ENCODE data around the gene FNDC3B.

The FNDC3B gene

DNA sequence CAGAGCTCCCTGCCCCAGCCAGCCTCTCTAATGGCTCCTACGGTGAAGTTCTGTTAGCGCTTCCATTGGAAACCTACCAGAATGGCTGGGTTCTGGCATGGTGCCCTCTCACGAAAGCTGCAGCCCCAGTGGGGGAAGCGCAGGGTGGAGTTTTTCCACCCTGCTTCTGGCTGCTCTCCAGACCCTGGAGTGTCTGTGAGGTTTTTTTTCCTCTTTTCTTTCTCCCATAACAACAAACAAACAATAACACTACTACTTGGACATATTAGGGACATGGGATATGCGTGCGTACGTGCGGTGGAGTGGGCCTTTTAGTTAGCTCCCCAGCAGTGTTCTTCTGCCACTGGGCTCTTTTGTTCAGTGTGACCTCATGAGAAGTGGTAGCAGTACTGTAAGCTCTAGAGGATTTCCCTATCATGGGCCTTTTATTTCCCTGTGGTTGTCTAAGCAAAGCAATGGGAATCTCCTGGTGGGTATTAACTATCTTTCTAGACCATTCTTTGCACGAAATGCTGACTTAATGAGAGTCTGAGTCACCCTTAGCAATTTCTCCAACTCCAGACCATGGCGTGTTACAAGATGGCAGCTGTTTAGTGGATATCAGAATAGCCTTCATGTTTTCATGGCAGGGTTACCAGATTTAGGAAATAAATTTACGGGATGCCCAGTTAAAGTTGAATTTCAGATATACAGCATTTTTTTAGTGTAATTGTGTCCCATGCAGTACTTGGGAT lies 161.9 kb downstream of the FNDC3B start:
- Histone ChIP-seq H3K9me2 (ENCODE audit: low read depth, low read length) (no peaks in the 10 kb centered on the region), H3K4me1 (ENCODE audit: insufficient read depth, low read length, severe bottlenecking) (no peaks in the 10 kb centered on the region), H3K4me3 (ENCODE audit: low read depth, low read length, poor library complexity, severe bottlenecking) (no peak overlapping the region), H3K9me3 (ENCODE audit: low read length) (peaks cover 3% of the 10 kb centered on the region), H2AFZ (ENCODE audit: low read length) (no peak overlapping the region), H3K4me2 (ENCODE audit: low read length) (no peak overlapping the region), H3K79me2 (ENCODE audit: insufficient read depth, low read length) (no peaks in the 10 kb centered on the region), H3K27me3 (ENCODE audit: insufficient read depth, low read length) (no peaks in the 10 kb centered on the region), H3F3A (ENCODE audit: insufficient read depth, low read length) (no peaks in the 10 kb centered on the region), H4K20me1 (ENCODE audit: insufficient read depth, low read length) (no peaks in the 10 kb centered on the region), H3K36me3 (ENCODE audit: insufficient read depth, low read length) (no peaks in the 10 kb centered on the region), H3K9ac (ENCODE audit: low read length) (no peak overlapping the region), H3K27ac (ENCODE audit: low read depth, low read length, poor library complexity, severe bottlenecking) (no peak overlapping the region)
- TF ChIP-seq EZH2 (IDR thresholded peaks at IDR 0.05; ENCODE audit: borderline replicate concordance, low read length) = no peak
- TF ChIP-seq, protein P1, sequence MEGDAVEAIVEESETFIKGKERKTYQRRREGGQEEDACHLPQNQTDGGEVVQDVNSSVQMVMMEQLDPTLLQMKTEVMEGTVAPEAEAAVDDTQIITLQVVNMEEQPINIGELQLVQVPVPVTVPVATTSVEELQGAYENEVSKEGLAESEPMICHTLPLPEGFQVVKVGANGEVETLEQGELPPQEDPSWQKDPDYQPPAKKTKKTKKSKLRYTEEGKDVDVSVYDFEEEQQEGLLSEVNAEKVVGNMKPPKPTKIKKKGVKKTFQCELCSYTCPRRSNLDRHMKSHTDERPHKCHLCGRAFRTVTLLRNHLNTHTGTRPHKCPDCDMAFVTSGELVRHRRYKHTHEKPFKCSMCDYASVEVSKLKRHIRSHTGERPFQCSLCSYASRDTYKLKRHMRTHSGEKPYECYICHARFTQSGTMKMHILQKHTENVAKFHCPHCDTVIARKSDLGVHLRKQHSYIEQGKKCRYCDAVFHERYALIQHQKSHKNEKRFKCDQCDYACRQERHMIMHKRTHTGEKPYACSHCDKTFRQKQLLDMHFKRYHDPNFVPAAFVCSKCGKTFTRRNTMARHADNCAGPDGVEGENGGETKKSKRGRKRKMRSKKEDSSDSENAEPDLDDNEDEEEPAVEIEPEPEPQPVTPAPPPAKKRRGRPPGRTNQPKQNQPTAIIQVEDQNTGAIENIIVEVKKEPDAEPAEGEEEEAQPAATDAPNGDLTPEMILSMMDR (IDR thresholded peaks at IDR 0.05; ENCODE audit: low read length) = no peak

DNA sequence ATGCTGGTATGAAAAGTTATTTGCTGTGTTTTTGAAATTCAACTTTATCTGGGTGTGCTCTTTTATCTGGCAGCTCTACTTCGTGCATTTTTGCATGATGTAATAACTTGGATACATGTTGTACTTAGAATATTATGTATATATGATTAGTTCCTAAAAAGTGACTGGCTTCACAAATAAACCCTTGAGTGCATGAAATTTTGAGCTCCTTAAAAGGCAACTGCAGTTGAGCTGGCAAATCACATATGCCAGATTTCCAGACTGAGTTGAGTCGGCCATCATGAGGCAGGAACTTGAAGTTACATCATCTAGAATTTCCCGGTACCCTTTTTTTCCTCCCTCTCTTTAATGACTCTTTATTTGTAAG lies 162.5 kb downstream of the FNDC3B start:
- no peaks in the 10 kb centered on the region for H3K36me3 ChIP-seq (ENCODE audit: insufficient read depth, low read length)
- no peak overlapping the region for H3K27ac ChIP-seq (ENCODE audit: low read depth, low read length, poor library complexity, severe bottlenecking)
- no peak overlapping the region for H3K9ac ChIP-seq (ENCODE audit: low read length)
- H3K4me2 ChIP-seq (ENCODE audit: low read length) = no peak overlapping the region
- H3K9me2 ChIP-seq (ENCODE audit: low read depth, low read length) = no peaks in the 10 kb centered on the region
- no peaks in the 10 kb centered on the region for H3K27me3 ChIP-seq (ENCODE audit: insufficient read depth, low read length)
- H4K20me1 ChIP-seq (ENCODE audit: insufficient read depth, low read length) = no peaks in the 10 kb centered on the region
- no peaks in the 10 kb centered on the region for H3F3A ChIP-seq (ENCODE audit: insufficient read depth, low read length)
- no peak overlapping the region for H3K4me3 ChIP-seq (ENCODE audit: low read depth, low read length, poor library complexity, severe bottlenecking)
- H3K4me1 ChIP-seq (ENCODE audit: insufficient read depth, low read length, severe bottlenecking) = no peaks in the 10 kb centered on the region
- peaks cover 3% of the 10 kb centered on the region for H3K9me3 ChIP-seq (ENCODE audit: low read length)
- no peaks in the 10 kb centered on the region for H3K79me2 ChIP-seq (ENCODE audit: insufficient read depth, low read length)
- H2AFZ ChIP-seq (ENCODE audit: low read length) = no peak overlapping the region
- TF ChIP-seq, protein P1 (IDR thresholded peaks at IDR 0.05; ENCODE audit: low read length) = no peak
- TF ChIP-seq EZH2 (IDR thresholded peaks at IDR 0.05; ENCODE audit: borderline replicate concordance, low read length) = no peak

DNA sequence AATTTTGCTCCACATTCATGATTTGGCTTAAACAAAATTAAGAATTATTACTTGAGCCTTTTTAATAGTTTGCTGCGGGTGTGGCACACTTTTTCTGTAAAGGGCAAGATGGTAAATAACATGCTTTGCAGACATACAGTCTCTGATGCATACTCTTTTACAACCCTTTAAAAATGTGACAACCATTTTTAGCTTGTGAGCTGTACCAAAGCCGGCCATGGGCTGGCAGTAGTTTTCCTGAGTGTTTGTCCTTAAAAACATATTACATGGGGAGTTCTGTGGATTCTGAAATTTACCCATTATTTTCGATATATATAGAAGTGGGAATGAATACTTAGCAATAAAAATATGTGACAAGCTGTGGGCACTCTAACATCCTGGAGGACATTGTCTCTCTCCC lies 163.4 kb downstream of the FNDC3B start:
- H3K27ac ChIP-seq (ENCODE audit: low read depth, low read length, poor library complexity, severe bottlenecking) = no peak overlapping the region
- TF ChIP-seq, protein P1 (IDR thresholded peaks at IDR 0.05; ENCODE audit: low read length) = no peak
- TF ChIP-seq EZH2 (IDR thresholded peaks at IDR 0.05; ENCODE audit: borderline replicate concordance, low read length) = no peak
- H3K4me3 ChIP-seq (ENCODE audit: low read depth, low read length, poor library complexity, severe bottlenecking) = no peak overlapping the region
- H3K27me3 ChIP-seq (ENCODE audit: insufficient read depth, low read length) = no peaks in the 10 kb centered on the region
- H3K4me2 ChIP-seq (ENCODE audit: low read length) = no peak overlapping the region
- no peaks in the 10 kb centered on the region for H3K9me2 ChIP-seq (ENCODE audit: low read depth, low read length)
- no peak overlapping the region for H3K9ac ChIP-seq (ENCODE audit: low read length)
- H3F3A ChIP-seq (ENCODE audit: insufficient read depth, low read length) = no peaks in the 10 kb centered on the region
- H3K9me3 ChIP-seq (ENCODE audit: low read length) = peaks cover 5% of the 10 kb centered on the region
- no peak overlapping the region for H2AFZ ChIP-seq (ENCODE audit: low read length)
- no peaks in the 10 kb centered on the region for H4K20me1 ChIP-seq (ENCODE audit: insufficient read depth, low read length)
- H3K4me1 ChIP-seq (ENCODE audit: insufficient read depth, low read length, severe bottlenecking) = no peaks in the 10 kb centered on the region
- no peaks in the 10 kb centered on the region for H3K36me3 ChIP-seq (ENCODE audit: insufficient read depth, low read length)
- no peaks in the 10 kb centered on the region for H3K79me2 ChIP-seq (ENCODE audit: insufficient read depth, low read length)

Data from OCI-LY1 (cell line).